ENCODE measurements around the gene ZNF592.

- TF ChIP-seq CTCF (IDR thresholded peaks at IDR 0.05) (no peak), POLR2A (IDR thresholded peaks at IDR 0.05) (no peak)
These were observed 3.8 kb downstream of the ZNF592 start for GRCh38 chr15:84752195-84752594.

Measured in heart left ventricle (tissue), 13 donors.